HG03520 (cell line): ENCODE measurements around the gene CUBN.
"Not testable (repeated sequence)": the region's sequence is repeated elsewhere in the genome, so short reads cannot be mapped to it uniquely, and the experiment has no call there.

Experiments
- ATAC-seq: cut with Tn5 transposase; IDR thresholded peaks from one replicate; pipeline ENCODE4 v1.9.1; 2021; ENCODE audit warnings: mild to moderate bottlenecking, moderate library complexity; ENCODE audit not compliant: unreplicated experiment

Gene CUBN

DNA sequence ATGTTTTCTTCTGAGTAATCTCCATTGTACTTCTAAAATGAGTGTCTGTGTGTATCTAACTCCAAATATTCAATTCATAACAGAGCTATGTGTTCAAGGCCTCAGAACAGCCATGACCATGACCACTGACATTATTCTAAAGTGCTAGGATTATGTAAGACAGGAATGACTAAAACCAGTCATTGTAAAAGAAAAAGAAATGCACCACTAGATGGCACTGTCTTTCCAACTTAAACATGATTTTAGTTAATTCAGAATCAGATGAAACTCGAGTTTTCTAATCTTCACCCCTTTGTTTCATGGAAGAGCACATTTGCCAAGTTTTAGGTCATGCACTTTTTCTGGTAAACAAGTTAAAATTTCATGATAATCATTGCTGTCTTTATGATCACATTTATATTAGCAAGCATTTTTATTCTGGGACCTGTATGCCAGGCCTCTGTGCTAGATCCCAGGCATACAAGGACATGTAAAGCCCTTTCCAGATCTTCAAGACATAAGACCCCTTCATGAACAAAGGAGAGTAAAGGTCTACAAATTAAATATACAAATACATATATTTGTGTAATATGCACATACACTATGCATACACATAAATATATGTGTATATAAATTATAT is 286.2 kb downstream of the CUBN start:
- ATAC-seq = peak; percentile 58

DNA sequence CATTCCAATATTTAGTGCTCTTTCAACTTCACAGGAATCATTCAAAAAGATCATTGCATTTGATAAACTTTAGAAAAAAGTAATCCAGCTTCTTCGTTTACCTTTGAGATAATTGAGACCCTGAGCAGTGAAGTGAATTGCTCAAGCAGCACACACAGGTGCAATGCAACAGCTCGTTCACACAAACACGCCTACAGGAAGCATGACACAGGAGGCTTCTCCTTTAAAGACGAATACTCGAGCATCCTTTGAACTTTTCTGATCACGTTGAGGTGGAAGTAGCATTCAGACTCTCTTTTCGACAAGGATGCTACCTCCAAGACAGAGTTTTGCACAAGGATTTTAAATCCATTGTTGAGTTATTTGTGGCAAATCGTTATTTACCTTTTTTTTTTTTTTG is 294.4 kb downstream of the CUBN start:
- no peak for ATAC-seq

DNA sequence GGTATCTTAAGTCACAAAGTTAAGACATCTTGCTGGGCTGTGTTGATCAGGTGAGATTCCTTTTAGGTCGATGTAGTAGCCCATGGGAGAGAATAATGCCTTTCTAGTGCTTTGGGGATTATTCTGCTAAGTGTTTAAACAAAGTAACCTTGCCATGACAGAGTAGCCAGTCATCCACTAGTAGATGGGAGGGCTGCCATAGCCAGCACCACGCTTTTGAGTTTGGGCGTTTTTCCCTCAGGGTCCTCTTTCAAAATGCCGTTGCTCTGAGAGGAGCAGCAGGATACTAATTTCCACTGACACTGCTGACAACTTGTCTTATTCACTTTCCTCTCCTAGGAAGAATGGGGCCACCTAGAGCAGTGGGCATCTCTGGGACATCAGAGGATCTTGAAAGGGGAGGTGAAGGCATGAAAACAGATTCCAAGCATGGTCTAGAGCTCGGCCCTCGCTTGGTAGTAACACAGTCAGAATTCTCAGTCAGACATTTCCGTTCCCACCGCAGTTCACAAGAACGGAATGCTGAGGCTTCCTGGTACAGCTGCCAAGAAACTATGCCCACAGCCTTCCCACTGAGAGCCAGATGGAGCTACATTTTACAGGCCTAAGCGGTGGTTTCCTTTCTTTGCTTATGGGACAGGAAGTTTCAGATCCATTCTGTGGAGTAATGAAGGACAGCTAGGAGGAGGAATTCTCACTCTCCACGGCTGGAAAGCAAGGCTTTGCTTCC is 297.1 kb downstream of the CUBN start:
- ATAC-seq = no peak

DNA sequence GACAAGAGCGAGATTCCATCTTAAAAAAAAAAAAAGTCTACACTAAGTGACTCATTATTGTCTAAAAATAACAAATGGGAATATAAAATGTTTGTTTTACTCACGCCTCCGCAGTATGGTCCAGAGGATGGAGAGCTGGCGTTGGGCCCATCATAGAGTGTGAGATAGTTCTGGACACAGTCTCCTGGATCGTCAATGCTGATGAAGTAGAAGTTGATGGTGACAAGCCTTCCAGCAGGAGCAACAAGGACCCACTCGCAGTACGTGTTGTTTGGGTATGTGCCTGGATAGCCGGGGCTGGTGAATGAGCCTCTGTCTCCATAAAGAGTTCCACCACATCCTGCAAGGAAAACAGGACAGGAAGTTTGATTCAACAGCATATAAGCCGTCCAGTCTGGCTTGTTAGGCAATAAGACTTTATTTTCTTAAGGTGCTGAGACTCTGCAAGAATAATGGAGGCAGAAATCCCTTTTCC is 300.9 kb downstream of the CUBN start:
- no peak for ATAC-seq

- peak; percentile 79 for ATAC-seq
These were observed 301.5 kb downstream of the CUBN start for GRCh38 chr10:16828114-16828568.

- not testable (repeated sequence) for ATAC-seq
These were observed 302.1 kb downstream of the CUBN start for GRCh38 chr10:16827474-16827873.

DNA sequence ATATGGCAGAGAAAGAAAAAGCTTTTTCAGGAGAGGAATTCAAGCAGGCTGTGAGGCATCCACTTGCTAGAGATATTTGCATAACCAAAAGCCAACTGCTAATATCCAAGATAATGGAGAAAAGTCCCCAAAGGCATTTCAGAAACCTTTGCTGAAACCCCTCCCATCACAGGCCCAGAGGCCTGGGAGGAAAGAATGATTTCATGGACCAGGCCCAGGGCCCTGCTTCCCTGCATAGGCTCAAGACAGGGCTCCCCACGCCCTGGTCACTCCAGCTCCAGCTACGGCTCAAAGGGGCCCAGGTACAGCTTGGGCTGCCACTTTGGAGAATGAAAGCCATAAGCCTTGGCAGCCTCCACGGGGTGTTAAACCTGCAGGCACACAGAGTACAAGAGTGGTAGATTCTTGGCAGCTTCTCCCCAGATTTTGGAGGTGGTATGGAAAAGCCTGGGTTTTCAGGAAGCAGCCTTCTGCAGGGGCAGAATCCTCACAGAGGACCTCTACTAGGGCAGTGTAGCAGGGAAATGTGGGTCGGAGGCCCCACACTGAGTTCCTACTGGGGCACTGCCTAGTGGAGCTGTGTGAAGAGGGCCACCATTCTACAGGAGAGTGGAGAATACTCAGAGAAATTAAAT is 306.8 kb downstream of the CUBN start:
- ATAC-seq = no peak

GRCh38 chr10:16822027-16822426 is 307.6 kb downstream of the CUBN start:
- ATAC-seq = no peak

- no peak for ATAC-seq
These were observed 309.2 kb downstream of the CUBN start for GRCh38 chr10:16820421-16820820.

- ATAC-seq = no peak
These were observed 309.6 kb downstream of the CUBN start for GRCh38 chr10:16820018-16820417.

DNA sequence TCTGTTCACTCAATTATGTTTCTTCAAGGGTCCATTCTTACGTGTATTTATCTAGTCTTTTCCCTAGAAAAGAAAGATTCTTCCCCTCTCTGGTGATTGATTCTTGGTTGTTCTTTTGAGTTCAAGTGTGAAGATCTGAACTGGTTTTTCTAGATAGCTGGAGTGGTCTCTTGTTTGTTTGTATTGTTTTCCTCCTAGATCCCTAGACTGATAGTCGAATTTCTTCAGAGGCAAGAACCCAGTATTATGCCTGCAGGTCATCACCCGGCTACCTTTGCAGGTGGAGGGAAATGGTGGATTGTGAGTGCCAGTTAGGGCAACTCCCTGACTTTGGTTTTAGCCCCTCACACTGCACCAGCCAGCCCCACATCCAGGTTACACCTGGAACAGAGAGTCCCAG is 310.2 kb downstream of the CUBN start:
- no peak for ATAC-seq

DNA sequence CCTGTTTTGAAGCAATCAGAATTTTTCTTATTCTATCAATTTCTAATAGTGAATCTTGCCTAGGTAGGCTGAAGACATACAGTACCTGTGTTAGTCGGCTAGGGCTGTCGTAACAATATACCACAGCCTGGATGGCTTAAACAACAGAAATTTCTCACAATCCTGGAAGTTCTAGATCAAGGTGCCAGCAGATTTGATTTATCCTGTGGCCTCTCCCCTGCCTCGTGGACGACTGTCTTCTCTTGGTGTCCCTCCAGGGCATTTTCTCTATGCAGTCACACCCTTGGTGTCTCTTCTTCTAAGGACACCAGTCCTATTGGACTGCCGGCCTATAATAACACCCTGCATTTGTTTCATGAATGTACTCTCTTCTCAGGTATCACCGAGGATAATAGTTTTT is 310.6 kb downstream of the CUBN start:
- no peak for ATAC-seq

DNA sequence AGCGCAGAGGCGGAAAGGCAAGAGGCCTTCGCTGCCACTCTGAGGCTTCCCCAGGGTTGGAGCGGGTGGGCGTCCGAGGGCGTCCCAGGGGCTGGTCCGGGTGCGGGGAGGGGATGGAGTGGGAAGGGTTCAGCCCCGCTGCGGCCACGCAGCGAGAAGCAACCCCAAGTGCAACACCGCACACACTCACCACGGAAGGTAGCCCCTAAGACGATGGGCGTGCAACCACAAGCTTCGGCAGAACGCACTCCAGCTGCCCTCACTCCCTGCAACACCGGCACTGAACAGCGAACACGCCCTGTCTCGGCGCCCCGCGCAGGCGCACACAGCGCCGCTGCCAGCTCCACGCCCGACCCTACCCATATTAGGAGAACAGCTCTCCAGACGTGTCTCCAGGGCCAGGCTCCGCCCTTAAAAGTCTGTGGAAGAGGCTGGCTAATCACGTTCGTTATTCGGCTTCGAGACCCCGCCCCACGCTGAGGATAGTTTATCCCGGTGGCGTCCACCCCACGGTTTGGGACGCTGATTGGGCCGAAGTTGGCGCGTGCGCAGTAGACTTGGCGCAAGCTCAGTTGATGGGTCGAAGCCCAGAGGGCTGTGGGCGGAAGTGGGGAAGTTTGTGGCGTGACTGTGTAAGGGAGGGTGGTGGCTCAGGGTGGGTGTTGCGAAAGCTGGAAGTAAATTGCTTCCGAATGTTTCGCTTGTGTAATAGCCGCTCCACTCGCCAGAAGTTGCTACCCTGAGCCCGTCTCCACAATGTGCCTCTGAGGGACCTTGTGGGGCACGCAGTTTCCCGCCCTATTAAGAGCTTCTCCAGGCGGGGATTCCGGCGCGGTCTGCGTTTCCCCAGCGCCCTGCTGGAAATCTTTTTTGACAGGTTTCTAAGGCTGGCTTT is 312.2 kb downstream of the CUBN start, which contains the start of gene RSU1:
TSS of gene RSU1 (minus strand) at position 300 of the 895 bp plus-strand sequence. CDS start 343 bp downstream, outside the sequence.
- peak; percentile 98 for ATAC-seq

DNA sequence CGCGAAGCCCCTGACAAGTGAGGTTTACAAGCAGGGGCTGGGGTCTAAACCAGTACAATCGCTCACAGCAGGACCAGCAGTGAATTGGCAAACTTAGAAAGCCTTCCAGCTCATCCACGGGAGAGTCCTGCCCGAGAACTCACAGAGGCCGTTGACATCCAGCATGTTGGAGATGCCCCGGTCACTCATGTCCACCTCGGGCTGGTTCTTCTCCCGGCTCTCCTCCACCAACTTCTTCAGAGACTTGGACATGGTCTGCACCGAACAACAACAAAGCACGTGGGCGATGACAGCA is 312.8 kb downstream of the CUBN start:
- ATAC-seq = no peak

- no peak for ATAC-seq
These were observed 313.4 kb downstream of the CUBN start for GRCh38 chr10:16816171-16816570.

- ATAC-seq = no peak
These were observed 315.6 kb downstream of the CUBN start for GRCh38 chr10:16814012-16814411.

DNA sequence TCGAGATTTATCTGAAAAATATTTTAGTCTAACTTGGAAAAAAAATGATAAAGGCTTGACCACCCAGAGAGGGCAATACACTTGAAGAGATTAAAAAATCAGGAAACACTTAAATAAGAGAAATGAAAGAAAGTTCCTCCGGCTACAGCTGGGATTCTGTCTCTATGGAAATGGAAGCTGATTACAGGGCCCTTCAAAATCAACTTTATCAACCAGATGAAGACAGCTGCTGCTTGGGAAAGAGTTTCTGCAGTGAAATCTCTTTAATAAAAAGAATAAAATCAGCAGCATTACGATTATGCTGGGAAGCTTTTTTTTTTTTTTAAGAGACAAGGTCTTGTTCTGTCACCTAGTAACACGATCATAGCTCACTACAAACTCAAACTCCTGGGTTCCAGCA is 316.9 kb downstream of the CUBN start:
- no peak for ATAC-seq

DNA sequence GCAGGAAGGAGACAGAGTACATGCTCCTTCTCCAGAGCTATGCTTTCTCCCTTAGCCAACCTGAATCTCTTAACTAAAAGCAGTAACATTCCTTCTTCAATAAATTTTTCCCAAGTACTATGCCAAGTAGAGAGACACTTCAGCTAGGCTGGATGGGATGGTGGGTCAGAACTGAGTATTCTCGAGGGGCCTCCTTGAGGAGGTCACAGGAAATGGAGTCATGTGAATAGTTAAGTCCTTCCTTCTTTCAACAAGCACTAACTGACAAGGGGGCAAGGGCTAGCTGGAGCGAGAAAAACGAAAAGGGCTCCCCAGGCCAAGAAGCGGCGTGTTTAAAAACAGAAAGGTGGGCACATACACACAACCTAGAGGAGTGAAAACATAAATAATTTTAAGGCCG is 317.8 kb downstream of the CUBN start:
- ATAC-seq = no peak

DNA sequence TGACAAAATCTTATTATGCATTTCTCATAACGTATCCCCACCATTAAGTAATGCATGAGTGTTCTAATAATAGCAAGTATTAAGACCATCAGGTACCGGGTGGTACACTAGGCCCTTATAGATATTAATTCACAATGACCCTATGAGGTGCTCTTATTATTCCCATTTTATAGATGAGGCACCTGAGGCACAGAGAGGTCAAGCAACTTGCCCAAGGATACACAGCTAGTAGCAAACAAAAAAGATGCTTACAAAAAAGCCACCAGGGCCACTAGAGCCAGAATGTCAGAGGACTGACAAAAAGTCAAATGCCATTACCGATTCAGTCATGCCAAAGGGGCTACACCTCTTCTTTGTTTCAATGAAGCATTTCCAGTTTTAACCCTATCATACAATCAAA is 318.3 kb downstream of the CUBN start:
- ATAC-seq = no peak

DNA sequence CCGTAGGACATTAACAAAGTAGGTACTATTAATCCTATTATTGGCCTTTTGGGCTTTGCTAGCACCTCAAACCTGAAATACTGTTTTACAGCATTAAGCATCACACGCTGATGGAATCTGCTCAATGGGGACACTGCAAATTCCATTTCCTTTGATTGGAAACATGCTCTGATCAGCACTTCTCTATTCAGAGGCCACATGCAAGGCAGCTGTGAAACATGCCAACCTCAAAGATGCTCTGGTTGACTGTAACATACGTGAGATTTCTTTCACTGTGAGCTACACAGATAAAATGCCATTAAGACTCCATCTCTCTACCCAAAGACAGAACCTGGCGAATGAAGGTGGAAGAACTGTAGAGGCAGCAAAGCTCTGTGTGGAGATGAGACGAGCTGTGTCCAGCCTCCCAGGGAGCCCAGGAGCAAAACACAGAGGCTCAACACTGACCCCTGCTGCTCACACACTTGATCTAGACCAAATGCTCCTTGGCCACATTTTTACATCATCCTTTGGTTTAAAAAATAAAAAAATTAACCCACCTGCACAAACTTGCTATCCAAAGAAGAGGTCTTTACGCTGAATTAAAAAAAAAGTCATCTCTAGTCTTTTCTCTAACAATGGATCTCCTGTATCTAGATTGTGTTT is 320.4 kb downstream of the CUBN start:
- peak; percentile 93 for ATAC-seq

- no peak for ATAC-seq
These were observed 325.5 kb downstream of the CUBN start for GRCh38 chr10:16804123-16804522.
